GM21526 (cell line): ENCODE data around the gene SLC16A1.
"Not testable (repeated sequence)": the region's sequence is repeated elsewhere in the genome, so short reads cannot be mapped to it uniquely, and the experiment has no call there.

ENCODE experiments used
- ATAC-seq: cut with Tn5 transposase; IDR thresholded peaks from one replicate; pipeline ENCODE4 v1.9.1; 2021; ENCODE audit warnings: moderate library complexity; ENCODE audit not compliant: unreplicated experiment, low FRiP score

The SLC16A1 gene

GRCh38 chr1:112927462-112927990 lies 28.5 kb downstream of the SLC16A1 start:
- ATAC-seq = no peak

GRCh38 chr1:112926858-112927257 lies 29.1 kb downstream of the SLC16A1 start:
- ATAC-seq = no peak

- no peak for ATAC-seq
These were observed 31.0 kb downstream of the SLC16A1 start for GRCh38 chr1:112925015-112925414.

- no peak for ATAC-seq
These were observed 32.0 kb downstream of the SLC16A1 start for GRCh38 chr1:112923959-112924349.

GRCh38 chr1:112923234-112923958 lies 32.6 kb downstream of the SLC16A1 start:
- ATAC-seq = no peak

GRCh38 chr1:112911506-112912220 lies 44.3 kb downstream of the SLC16A1 start:
- ATAC-seq = no peak

- no peak for ATAC-seq
These were observed 46.1 kb downstream of the SLC16A1 start for GRCh38 chr1:112909847-112910246.

GRCh38 chr1:112906150-112906698 lies 49.8 kb downstream of the SLC16A1 start:
- ATAC-seq = no peak

GRCh38 chr1:112905395-112906149 lies 50.4 kb downstream of the SLC16A1 start:
- no peak for ATAC-seq

- ATAC-seq = no peak
These were observed 51.1 kb downstream of the SLC16A1 start for GRCh38 chr1:112904831-112905261.

- no peak for ATAC-seq
These were observed 51.7 kb downstream of the SLC16A1 start for GRCh38 chr1:112904071-112904830.

- ATAC-seq = no peak
These were observed 53.8 kb downstream of the SLC16A1 start for GRCh38 chr1:112902221-112902620.

GRCh38 chr1:112901387-112901786 lies 54.6 kb downstream of the SLC16A1 start:
- ATAC-seq = no peak

- ATAC-seq = no peak
These were observed 59.2 kb downstream of the SLC16A1 start for GRCh38 chr1:112896783-112897182.

GRCh38 chr1:112894561-112895011 lies 61.4 kb downstream of the SLC16A1 start:
- no peak for ATAC-seq

- ATAC-seq = no peak
These were observed 62.0 kb downstream of the SLC16A1 start for GRCh38 chr1:112894010-112894292.

GRCh38 chr1:112893288-112894009 lies 62.5 kb downstream of the SLC16A1 start:
- no peak for ATAC-seq

GRCh38 chr1:112889906-112890305 lies 66.1 kb downstream of the SLC16A1 start:
- ATAC-seq = not testable (repeated sequence)

GRCh38 chr1:112889052-112889768 lies 66.8 kb downstream of the SLC16A1 start:
- no peak for ATAC-seq
